HG03460 (cell line): ENCODE results near the gene MAFG.

Experiments used
- ATAC-seq: cut with Tn5 transposase; IDR thresholded peaks from one replicate; pipeline ENCODE4 v1.9.1; 2021; ENCODE audit not compliant: unreplicated experiment

MAFG gene

DNA sequence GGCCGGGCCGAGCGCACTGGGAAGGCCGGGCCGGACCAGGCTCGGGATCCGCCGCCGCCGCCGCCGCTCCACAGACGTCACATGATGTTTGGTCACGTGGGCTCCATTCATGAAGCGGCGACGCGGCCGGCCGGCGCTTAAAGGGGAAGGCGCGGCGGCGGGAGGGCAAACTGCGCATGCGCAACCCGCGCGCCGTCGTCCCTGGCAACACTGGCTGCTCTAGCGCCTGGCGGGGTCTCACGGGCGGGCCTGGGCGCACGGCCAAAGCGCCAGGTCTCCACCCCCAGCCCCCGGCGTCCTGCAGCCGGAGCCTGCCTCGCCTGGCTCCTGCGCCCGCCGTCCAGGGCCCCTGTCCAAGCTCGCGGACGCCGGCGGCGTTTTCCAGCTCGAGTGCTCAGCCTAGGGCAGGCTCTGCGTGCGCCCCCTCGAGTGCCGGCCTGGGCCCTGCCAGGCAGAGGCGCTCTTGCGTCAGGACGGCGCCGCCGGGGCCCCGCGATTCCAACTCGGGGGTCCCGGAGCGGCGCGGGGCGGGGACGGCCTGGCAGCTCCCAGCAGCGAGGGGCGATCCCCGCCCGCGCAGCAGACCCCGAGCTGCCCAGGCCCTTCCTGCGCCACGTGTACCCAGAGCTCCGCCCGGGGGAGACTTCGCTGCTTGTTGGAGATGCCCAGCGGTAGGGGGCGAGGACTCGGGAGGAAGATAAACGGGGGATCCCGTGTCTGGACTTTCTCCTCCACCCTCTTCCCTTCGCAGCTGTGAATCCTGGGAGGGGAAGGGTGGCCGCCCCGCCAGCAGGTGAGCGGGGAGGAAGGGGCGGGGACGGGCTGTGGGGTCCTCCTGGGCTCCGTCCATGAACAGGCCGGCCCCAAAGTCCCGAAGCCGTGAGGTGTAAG, at the start of gene MAFG:
Gene MAFG, minus strand, starts transcription at position 83 of the 891 bp plus-strand sequence. CDS start 4,550 bp downstream, outside the sequence.
- peak; percentile 50 for ATAC-seq

DNA sequence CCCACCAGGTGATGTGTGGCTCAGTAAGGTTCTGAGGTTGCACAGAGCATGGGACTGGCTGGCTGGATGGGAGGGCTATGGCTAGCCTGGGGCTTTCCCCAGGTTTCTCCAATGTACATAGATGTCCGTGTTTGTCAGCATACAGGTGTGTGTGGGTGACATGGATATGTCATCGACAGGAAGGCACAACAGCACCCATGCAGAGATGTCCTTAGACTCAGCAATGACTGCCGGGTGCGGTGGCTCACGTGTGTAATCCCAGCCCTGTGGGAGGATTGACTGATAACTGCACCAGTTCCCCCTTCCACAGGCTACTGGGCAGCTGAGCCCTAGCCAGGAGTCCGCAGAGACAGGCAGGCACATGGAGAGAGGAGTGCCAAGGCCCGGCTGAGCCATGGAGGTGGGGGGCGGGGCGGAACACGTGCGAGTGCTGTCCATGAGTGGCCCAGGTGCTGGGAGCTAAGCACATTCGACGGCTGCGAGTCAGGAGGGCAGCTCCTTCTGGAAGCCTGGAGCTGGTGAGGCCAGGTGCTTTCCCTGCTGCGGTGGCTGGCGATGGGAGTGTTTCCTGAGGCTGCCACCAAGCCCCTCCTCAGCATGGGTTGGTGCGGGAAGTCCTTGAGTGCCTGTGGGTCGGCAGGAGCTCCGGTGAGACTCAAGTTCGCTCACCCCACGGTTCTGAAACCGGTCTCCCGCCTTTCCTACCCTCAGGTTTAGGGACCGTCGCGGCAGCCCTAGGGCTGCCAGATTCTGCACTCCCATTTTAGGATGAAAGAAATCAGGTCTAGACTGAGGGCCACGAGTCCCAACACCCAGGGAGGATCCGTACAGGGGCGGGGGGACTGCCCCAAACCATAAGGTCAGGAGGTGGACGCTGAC, 49.0 kb upstream of the MAFG start:
- ATAC-seq, result no peak

DNA sequence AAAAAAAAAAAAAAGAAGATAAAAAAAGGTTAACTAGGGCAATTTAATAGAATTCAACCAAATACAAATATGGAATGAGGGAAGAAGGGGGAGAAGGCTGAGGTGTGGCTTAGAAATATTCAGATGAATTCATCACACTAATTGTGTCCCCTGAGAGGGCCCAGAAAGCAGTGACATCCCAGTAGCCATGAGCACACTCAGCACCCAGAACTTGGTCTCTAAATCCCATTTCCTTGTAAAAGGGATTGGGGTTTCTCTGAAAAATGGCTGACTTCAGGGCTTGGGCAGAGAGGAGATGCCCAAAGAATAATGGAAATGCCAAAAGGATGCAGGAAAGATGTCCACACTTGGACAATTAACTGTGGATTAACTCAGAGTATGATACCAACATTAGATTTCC, 45.9 kb upstream of the MAFG start:
- ATAC-seq, result no peak

DNA sequence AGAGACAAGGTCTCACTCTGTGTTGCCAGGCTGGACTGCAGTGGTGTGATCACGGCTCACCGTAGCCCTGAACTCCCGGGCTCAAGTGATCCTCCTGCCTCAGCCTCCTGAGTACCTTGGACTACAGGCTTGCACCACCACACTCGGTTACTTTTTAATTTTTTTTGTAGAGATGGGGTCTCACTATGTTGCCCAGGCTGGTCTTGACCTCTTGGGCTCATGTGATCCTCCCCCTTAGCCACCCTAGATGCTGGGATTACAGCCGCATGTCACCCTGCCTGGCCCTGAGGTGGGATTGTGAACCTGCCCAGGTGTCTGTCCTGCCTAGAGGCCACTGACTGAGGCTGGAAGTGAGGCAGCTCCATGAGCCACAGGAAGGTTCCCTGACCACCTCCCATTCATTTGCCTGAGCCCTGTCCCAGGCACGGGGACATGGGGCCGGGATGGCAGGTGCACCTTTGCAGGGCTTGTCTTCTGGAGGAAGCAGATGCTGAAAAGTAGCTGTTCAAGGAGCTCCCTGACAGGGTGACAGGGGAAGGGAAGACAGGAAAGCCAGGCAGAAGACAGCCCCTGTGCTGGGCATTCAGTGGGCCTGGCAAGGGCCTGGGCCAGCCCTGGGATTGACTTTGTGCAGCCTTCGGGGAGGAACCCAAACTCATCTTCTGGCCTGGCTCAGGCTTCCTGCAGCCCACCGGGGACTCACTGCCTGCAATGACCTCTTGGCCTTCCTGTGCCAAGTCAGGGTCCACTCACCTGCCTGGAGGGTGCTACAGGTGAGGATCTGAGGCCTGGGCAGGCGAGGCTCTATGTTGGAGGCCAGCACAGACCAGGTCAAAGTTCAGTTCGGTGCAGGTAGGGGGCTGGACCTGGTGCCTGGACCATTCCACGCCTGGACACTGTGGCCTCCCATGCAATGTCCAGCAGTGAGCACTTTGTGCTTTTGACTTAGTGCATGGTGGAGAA, 41.6 kb upstream of the MAFG start:
- ATAC-seq, result no peak

DNA sequence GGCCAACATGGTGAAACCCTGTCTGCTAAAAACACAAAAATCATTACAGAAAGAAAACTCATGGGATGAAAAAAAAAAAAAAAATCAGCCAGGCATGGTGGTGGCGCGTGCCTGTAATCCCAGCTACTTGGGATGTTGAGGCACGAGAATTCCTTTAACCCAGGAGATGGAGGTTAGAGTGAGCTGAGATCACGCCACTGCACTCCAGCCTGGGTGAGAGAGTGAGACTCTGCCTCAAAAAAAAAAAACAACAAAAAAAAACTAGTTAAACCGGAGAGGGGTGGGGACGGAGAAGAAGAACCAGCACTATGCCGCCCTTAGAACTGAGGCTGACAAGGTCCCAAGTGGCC, 40.8 kb upstream of the MAFG start:
- no peak for ATAC-seq

DNA sequence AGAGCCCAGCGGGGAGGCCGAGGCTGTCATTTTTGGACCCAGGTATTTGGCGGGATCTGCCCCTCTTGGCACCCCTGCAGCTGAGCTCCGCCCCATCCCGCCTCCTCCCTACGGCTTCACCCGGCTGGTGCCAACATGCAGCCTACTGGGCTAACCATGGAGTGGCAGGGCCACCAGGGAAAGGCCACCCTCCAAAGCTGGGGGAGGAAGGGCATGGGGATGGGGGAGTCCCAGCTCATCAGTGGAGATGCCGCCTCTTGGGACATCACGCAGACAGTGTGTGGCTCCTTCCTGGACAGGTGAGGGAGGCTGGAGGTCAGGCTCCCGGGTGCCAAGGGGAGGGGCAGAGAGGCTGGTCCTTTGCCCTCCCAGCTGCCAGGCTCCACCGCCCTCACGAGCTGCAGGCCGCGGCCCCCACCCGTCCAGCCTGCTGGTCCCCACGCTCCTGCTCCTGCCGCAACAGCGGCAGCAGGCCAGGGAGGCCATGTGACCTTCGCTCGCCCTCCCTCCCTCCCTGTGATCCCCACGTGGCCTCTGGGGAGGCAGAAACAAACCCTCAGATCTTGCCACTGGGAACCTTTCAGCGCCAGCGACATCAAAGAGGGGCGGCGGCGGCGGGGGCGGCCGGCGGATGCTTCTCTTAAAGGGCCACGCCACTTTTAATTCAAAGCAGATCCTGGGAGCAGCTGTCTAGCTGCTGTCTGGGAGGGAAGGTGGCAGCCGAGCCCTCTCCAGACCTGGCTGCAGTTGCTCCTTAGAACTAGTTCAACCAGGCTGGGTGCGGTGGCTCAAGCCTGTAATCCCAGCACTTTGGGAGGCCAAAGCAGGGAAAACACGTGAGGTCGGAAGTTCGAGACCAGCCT, 40.2 kb upstream of the MAFG start:
- no peak for ATAC-seq

DNA sequence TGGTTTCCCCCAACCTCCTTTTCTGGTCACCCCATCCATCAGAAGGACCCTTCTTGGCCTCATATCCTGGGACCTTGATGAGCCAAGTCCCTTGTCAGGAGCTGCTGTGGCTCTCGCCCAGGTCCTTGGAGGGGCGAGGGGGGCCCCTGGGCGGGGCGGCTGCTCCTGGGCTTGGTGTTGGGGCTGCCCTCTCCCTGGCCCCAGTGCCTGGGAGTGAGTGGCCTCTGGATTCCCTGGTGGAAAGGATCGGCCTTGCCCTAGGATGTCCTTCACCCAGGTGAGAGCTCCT, 39.7 kb upstream of the MAFG start:
- no peak for ATAC-seq

DNA sequence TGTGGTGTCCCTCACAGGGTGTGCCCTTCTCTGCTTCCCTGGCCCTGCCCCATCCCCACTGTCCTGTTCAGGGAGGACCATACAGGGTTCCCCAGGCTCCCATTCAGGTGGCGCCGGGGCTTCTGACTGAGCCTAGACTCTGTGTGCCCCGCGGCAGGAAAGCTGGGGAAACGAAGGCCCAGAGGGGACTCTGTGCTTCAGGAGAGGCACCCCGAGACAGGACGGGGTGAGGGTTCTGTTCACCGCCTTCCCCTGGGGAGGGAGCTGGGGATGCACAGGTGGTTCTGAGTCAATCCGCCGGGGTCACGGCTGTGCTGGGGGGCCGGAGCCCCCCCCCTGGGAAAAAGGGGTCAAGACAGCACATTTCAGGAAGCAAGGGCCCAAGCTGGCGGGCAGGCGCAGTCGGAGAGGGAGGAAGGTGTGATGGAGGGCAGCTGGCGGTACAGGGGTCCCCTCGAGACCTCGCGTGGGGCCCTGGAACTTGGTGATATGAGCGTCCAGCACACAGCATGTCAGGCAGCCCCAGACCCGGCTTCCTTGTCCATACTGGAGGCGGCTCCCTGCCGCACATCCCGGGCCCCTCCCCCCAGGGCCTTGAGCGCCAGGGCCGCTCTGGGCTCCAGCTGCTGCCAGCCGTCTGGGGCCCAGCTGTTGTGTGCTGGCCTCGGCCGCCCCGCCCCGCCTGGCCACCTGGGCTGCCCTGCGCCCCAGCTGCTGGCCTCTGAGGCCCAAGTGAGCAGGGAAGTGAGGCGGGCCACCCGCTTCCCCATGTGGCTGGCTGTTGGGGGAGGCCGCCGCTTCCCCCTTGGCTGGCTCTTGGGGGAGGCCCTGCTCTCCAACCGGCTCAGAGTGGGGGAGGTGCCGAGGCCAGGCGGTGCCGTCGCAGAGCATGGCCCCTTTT, 39.1 kb upstream of the MAFG start:
- ATAC-seq, result no peak

DNA sequence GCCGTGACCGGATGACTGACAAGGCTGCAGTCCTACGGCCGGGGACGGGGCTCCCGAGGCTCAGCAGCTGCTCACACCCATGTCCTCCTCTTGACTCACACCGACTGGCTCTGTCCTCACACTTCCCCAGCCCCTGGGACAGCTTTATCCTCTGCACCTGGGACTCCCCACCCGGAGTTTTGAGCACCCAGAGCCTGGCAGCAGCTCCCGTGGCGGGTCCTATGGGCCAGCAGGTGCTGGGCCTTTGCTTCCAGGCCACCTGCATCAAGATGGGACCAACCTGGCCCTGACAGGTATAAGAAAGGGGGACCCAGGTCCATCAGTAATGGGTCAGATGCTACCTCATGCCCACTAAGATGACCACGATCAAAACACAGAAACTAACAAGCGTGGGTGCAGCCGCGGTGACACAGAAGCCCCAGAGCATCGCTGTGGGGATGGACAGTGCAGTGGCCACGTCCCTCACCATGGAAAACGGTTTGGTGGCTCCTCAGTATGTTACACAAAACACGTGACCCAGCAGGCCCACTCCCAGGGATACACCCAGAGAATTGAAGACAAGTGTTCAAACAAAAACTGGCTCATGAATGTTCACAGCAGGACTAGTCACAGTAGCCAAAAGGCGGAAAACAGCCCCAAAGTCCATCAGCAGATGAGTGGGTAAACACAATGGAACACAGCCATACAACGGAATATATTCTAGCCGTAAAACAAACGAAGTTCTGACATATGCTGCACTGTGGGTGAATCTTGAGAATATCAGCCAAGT, 36.7 kb upstream of the MAFG start:
- ATAC-seq, result no peak

DNA sequence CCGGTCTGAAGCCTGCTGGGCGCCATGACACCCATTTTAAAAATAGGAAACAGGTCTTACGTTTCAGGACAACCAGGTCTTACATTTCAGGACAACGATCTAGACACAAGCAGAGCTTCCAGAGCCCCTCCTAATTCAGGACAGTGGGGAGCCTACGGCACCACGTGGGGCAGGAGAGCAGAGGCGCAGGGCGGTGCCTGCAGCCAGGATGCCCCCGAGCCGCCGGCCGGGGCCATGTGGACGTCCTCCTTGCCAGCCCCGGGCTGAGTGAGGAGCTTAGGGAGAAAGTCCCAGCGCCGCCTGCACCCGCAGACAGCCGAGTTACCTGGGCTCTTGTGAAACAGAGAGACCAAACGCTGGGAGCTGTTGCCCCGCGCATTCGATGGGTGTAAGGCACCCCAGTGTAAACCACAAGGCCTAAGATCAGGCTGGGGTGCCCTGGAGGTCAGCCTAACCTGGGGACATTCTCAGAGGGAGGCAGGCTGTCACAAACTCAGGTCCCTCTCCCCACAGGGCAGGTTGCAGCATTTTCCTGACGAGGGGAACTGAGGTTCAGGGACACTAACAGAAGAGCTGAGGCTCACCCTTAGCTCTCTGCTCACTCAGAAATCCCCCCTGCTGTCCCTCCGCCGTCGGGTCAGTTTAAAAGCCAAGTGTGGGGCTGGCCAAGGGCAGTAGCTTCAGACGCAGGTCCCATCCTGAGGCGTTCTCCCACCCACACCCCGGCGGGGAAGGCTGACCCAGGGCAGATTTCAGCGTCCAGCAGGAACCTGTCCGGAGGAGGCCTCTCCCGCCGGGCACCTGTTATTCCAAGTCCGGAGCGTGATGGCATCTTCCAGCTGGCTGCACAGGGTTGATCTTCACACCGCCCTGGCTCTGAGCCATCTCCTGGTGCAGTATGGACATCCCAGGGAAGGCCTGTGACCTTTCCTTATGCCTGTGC, 35.2 kb upstream of the MAFG start:
- ATAC-seq, result no peak

DNA sequence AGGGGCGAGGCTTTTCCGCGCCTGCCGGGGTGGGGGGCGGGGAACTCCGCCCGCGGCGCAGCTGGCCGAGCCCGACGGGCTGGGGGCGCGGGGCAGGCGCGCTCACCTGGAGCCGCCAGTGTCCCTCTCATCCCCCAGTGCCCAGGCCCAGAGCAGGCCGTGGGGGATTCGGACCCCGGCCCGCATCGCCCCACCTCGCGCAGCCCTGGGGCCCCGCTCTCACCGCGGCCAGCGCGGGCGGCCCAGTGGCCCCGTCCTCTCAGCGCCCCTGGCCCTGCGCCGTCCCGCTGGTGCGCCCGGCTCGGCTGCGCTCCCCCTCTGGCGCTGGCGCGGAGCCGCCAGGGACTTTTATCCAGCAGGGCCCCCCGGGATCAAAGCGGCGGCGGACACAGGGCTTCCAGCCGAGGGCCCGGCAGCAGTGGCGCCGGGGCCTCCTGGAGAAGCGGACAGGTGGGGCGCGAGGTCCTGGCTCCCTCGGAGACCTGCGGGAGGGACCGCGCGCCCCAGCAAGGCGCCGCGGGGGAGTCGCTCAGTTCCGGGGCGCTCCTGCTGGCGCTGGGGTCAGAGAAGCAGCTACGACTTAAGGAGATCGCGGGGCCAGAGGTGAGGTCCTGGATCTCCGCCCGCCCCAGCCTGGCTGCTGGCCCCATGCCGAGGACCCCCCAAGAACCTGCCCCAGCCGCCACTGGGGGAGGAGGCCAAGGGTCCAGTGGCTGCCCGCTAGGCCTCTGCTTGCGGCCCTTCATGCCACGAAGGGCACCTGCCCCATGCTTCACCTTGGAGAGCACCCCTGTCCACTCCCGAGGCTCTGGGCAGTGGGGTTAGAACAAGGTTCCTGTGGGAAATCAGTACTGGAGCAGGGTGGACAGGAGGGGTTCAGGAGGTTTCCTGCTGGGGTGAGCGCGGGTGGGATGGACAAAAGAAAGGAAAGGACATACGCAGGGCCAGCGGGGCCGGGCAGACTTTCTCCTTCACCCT, 34.3 kb upstream of the MAFG start:
- ATAC-seq, result no peak

DNA sequence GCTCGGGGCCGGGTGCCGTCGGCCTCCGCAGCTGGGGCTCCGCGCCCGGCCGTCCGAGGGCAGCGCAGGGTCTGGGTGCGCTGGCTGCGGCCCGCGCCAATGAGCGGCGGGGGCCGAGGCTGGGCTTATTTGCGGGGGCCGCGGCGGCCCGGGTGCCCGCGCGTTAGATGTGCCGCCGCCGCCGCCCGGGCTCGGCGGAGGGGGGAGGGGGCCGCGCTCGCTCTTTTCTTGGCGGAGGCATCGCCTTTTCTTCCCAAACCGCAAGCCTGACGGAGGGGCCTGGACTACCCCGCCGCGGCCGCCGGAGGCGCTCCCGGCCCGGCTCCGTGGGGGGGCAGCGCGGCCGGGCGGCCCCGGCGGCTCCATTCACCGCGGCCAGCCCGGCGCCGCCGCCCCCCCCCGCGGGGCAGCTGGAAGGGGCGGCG, 33.6 kb upstream of the MAFG start, which contains the start of gene NOTUM:
Gene NOTUM, minus strand, starts transcription at position 101 of the 425 bp plus-strand sequence. CDS start 278 bp downstream, outside the sequence.
- ATAC-seq, result no peak

DNA sequence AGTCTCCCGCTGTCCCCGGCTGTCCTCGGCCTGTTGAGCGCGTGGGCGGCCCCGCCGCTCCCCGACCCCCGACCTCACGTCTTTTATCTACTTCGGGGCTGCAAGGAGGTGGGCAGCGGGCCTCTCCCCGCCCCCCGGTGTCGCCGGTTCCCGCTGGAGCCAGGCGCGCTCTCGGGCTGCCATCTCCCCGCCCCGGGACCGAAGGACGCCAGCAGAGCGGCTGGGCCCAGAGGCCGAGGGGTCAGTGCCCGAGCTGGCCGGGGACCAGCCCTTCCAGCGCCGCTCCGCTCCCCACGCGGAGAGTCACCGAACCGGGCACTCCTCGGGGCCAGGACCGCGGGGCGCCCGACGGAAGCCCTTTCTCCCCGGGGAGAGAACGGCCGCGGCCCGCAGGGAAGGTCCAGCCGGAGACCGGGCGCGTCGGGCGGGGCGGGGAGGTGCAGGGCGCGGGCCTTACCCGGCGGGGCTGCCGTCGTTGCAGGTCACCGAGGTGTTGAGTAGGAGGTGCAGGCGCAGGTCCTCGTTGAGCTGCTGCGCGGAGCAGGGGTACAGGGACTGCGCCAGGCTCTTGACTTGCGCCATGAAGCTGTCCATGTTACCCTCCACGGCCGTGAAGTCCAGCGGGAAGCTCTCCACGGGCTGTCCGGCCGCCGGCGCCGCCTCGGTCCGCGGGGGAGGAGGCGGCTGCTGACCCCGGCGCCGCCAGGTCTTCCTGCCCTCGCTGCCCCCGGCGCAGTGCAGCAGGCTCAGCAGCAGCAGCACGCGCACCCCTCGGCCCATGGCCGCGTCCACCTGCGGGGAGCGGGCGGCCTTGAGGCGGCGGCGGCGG, 32.8 kb upstream of the MAFG start:
- no peak for ATAC-seq

DNA sequence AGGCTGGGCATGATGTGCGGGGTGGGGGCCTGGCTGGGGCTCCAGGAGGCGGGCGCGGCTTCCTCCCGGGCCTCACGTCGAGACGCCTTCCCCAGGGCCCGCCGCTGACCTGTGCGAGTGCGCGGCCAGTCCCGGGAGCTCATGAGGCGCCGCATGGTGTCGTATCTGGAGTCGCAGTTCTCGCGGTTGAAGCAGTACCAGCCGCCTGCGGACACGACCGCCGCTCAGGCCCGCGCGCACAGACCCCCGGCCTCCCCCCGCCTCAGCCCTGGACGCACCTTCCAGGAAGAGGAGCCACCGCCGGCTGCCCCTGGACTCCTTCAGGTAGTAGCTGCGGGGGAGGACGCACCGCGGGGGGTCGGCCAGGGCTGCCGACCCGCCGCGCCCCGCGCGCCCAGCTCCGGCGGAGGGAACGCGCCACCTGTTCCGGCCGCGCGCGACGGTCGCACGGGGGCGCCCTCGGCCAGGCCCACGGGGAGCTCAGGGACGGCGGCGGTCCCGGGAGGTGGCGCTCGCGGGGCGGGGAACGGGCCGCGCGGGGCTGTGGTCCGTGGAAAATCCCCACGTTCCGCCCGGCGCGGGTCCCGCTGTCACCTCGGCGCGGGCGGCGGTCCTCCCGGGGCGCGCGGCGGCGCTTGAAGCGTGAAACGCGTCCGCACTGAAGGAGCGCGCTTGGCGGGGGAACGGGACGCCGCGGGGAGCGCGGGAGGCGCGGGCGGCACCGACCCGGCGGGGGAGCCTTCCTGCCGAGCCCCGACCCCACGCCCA, 32.0 kb upstream of the MAFG start:
- no peak for ATAC-seq
